NCI-H510A treated with DMSO at 0.1 percent for 48 hours (cell line): ENCODE results near the gene PRR32.
"Not testable (repeated sequence)": the region's sequence is repeated elsewhere in the genome, so short reads cannot be mapped to it uniquely, and the experiment has no call there.

ENCODE experiments used
- DNase-seq: peaks from one replicate; lab custom pipeline; 2025; lab: John Stamatoyannopoulos, UW

PRR32 gene, protein sequence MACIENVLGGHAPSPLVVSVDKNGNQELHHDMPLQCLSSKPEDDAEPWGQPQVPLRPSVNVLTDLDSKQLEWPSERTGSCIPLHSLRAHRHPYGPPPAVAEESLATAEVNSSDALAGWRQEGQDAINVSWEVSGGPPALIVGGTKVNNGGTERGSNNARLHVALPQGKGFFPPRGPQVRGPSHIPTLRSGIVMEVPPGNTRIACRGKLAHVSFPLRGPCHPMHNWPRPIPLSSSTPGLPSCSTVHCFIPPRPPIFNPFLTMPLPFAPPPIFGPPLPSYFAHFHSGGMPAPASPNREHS

DNA sequence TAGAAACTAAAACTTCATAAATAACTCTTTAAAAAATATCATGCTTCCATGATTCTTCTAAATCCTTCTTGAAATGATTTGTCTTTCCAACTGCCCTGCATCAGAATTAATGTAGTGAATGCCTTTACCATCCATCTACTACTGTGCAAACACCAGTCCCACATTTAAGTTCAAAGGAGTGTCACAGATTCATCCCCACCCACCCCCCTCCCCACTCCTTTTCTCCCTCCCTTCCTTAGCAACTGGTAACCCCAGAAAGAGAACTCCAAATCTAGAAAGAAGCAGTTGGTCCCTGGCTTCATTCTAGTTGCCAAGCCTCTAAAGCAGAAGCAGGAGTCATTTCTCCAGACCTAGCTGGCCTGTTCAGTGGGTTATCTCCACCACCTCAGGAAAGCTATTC, at the start of gene PRR32:
TSS of gene PRR32 (plus strand) at position 301 of the 400 bp plus-strand sequence. CDS start 115 bp downstream, outside the sequence.
- no peak for DNase-seq

DNA sequence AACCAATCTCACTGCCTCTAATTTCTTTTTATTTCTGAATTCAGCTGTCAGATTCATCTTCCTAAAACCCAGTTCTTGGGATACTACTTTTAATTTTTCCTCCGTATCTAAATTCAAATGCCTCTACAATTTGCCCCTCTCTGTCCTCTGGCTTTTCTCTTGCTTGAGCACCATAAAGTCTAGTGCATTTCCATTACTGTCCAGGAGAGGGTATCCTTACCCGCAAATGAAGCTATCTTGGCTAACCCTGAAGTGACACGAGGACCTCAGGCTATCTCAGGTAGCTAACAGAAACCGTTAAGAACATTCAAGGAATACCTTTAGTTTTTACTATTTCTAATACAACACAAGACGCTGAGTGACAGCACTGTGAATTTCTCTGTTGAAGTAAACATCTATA, 49.4 kb upstream of the PRR32 start:
- peak; percentile 42 for DNase-seq

DNA sequence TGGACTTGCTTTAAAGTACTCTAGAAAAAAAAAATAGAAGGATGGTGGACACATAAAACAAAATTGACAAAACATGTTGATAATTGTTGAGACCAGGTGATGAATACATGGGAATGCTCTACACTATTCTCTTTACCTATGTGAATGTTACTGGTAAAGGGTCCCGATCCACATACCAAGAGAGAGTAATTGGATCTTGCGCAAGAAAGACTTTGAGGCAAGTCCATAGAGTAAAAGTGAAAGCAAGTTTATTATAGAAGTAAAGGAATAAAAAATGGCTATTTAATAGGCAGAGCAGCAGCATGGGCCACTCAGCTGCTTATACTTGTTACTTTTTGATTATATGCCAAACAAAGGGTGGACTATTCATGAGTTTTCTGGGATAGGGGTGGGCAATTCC, 34.0 kb upstream of the PRR32 start:
- no peak for DNase-seq

DNA sequence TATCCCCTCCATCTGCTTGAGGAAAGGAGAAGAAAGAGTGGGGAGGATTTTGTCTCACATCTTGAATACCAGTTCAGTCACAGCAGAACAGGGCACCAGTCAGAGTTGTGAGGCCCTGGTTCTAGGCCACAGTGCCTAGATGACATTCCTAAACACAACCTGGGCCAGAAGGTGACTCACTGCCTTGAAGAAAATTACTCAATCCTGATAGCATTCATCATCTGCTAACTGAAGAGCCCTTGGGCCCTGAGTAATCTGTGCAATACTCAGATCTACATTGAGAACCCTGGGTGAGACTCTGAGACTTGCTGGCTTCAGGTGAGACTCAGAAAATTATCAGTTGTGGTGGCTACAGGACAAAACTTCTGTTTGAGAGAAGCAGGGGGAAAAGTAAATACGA, 20.5 kb upstream of the PRR32 start:
- no peak for DNase-seq

DNA sequence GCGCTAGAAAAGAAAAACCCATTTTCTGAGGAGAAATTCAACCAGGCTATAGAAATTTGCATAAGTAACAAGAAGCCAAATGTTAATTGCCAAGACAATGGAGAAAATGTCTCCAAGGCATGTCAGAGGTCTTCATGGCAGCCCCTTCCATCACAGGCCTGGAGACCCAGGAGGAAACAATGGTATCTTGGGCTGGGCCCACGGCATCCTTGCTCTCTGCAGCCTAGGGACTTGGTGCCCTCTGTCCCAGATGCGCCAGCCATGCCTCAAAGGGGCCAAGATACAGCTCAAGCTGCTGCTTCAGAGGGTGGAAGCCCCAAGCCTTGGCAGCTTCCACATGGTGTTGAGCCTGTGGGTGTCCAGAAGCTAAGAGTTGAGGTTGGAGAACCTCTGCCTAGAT, 12.7 kb upstream of the PRR32 start:
- DNase-seq: not testable (repeated sequence)

DNA sequence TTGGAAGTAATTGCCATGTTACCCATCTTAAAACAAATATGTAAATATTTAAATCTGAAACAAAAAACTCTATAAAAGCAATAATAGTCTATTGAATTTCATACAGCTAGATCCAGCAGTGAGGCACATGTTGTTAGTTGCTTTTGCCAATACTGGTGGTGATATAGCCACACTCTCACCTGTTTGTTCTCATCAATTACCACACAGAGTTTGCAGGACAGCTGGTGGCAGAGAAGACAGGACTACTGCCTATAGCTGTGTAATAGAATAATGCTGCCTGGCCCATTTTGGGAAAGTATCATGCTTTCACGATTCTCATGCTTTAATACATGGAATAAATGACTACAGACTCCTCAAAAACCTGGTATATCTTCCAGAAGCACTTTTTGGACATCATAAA, 3.7 kb upstream of the PRR32 start:
- no peak for DNase-seq

DNA sequence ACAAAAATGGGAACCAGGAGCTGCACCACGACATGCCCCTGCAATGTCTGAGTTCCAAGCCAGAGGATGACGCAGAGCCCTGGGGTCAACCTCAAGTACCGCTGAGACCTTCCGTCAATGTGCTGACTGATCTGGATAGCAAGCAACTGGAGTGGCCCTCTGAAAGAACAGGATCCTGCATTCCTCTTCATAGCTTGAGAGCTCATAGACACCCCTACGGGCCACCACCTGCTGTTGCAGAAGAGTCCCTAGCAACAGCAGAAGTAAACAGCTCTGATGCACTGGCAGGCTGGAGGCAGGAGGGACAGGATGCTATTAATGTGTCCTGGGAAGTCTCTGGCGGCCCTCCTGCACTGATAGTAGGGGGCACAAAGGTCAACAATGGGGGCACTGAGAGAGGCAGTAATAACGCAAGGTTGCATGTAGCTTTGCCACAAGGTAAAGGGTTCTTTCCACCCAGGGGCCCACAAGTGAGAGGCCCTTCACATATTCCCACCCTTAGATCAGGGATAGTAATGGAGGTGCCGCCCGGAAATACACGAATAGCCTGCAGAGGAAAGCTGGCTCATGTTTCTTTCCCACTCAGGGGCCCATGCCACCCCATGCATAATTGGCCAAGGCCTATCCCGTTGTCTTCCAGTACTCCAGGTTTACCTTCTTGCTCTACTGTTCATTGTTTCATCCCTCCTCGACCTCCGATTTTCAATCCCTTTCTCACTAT, 1.3 kb downstream of the PRR32 start:
- peak; percentile 49 for DNase-seq

DNA sequence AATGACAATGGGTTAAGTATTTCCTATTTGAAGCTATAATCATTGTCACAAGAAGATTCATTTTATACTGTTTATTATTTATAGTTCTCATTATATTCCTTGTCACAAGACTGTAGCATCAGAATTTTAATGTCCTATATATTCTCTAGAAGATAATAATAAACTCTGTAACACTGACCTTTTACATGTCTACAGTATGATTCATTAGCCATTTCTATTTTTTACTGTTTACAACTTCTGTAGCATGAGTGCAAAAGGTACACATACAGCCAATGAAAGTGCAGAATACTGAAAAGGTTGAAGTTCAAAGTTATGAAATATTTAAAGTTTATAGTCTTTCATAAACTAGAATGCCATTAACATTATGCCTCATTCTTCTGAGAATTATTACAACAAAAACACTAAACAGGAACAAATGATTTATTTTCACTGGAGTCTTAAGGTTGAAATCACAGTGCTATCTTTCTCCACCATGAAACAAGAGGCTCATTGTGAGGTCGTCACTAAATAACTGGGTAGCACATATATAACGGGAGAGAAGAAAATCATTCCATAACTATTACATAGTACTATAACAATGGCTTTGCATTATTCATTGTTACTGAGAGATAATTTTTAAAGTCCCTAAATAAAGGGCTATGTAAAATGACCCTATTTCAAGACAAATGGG, 4.9 kb downstream of the PRR32 start:
- no peak for DNase-seq

DNA sequence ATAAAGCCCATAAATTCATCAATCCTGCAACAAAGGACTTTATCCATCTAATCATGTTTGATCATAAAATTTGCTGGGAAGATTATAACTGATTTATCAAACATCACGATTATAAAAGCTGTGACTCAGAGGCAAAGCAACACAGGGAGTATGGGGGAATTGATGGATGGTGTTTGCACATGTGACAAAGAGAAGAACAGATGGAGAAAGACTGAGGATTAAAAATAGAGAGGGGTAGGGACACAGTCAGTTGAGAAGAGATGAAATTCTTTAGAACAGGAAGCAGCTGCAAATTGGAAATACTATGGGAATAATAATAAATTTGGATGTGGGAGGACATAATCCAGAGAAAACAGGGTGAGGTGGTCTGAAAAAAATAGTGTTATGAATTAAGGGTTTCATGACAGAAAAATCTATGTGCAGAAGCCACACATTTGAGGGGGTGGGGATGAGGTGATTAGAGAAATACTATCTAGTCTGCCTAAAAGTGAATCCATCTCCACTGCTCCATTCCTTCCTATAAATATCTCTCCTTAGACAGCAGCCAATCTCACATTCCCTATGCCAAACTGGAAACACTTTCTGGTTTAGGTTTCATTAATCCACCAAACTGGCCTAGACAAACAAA, 6.2 kb downstream of the PRR32 start:
- no peak for DNase-seq

DNA sequence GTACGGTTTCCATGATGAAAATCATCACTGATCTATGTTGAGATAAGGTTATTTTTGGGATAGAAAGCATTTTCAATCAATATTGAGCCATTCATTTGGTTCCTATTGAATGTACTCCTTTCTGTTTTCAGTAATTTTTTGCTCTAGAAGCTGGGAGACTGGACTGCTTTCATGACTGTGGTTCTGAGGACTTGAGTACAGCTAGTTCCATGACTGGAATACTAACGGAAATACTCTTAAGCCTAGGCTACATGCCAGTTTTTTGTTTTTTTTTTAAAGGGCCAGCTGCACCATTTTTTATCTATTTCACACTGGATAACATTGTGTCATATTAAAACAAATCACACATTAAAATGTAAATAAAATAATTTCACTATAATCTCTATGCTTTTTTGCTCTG, 16.7 kb downstream of the PRR32 start:
- DNase-seq: no peak

DNA sequence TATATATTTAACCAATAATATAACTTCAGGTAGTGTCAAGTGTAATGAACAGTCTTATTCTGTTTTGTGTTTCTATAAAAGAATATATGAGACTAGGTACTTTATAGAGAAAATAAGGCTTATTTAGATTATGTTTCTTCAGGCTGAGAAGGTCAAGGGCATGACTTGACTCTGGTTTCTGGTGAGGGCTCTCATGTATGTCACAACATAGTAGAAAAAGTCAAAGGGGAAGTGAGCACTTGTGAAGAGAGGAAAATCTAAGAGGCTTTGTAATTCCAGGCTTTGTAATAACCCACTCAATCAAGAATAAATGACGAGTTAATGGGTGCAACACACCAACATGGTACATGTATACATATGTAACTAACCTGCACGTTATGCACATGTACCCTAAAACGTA, 27.6 kb downstream of the PRR32 start:
- DNase-seq: peak; percentile 31

DNA sequence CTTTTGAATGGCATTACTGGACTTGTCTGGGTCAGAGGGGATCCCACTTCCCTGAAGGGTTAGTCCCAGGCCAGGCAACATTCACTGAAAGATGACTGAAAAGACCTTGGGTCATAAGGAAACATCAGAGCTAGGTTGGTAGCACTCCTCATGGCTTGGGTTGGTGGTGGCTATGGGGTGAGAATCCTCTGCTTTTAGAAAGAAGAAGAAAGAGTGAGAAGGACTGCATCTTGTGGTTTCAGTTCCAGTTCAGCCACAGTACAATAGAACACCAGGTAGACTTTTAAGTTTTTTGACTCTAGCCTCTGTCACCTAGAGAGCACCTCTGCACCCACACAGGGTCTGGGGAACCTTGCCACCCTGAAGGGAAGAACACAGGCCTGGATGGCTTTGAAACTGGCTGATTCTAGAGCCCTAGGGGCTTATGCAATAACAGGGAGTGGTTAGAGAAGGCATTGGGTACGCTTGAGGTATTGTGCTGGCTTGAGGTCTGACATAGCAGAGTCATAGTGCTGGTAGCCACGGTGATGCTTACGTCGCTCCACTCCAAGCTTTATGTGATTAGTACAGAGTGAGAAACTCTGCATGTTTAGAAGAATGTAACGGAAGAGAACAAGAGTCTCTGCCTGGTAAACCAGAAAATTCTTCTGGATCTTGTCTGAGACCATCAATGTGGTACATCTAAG, 36.5 kb downstream of the PRR32 start:
- DNase-seq: no peak
